Naive B cell (primary cell): ENCODE results near the gene DUSP16. TPM values are rescaled to one million over a fixed set of nuclear protein-coding genes. Genes with fewer than 3 reads are reported as not detected.
"Not testable (repeated sequence)": the region's sequence is repeated elsewhere in the genome, so short reads cannot be mapped to it uniquely, and the experiment has no call there.

Experiments used
- ATAC-seq, 2 donors: fragments of 150-1000 bp; cut with Tn5 transposase; 2 replicates each; pipeline ENCODE4 v1.10.0; 2021; ENCODE audit warnings: low read depth in 2 of 2, mild to moderate bottlenecking in 2 of 2, moderate library complexity in 2 of 2
- DNase-seq: peaks from one replicate; pipeline ENCODE4 v3.0.0; 2022
- H3K27ac Mint-ChIP-seq, 6 donors: one replicate each; pipeline ENCODE4 v1.8.0; 2020 to 2022; ENCODE audit warnings: mild to moderate bottlenecking in 6 of 6, mixed read lengths in 6 of 6, moderate library complexity in 5 of 6, inconsistent platforms in 2 of 6
- H3K27me3 Mint-ChIP-seq, 3 donors: one replicate each; pipeline ENCODE4 v1.8.0; 2021 to 2022; ENCODE audit warnings: mixed read lengths in 3 of 3, mild to moderate bottlenecking in 1 of 3
- H3K36me3 Mint-ChIP-seq, 2 donors: one replicate each; pipeline ENCODE4 v1.8.0; 2020 to 2022; ENCODE audit warnings: mixed read lengths in 2 of 2, inconsistent platforms in 1 of 2, mild to moderate bottlenecking in 1 of 2
- H3K4me1 Mint-ChIP-seq, 3 donors: one replicate each; pipeline ENCODE4 v1.8.0; 2020 to 2022; ENCODE audit warnings: mixed read lengths in 3 of 3, inconsistent platforms in 1 of 3, mild to moderate bottlenecking in 1 of 3, moderate library complexity in 1 of 3
- H3K4me3 Mint-ChIP-seq, 8 donors: one replicate each; pipeline ENCODE4 v1.8.0; 2020 to 2022; ENCODE audit warnings: mild to moderate bottlenecking in 8 of 8, mixed read lengths in 8 of 8, moderate library complexity in 8 of 8, inconsistent platforms in 2 of 8
- H3K9me3 Mint-ChIP-seq, 7 donors: one replicate each; pipeline ENCODE4 v1.8.0; 2020 to 2022; ENCODE audit warnings: mixed read lengths in 7 of 7, mild to moderate bottlenecking in 5 of 7, inconsistent platforms in 2 of 7, moderate library complexity in 1 of 7
- polyA plus RNA-seq, 6 donors: library from polyadenylated mRNA; unstranded; fragments of 300-500 nt; fragmentation: Illumina TruSeq; gene quantifications; one replicate each; pipeline ENCODE4 v1.2.3, GENCODE V29; 2021; ENCODE audit warnings: low read depth in 6 of 6

DUSP16 gene
- polyA plus RNA-seq, 6 donors from 2014 or later = 0.26 to 0.90 (median 0.36) TPM; not detected in 2

DNA sequence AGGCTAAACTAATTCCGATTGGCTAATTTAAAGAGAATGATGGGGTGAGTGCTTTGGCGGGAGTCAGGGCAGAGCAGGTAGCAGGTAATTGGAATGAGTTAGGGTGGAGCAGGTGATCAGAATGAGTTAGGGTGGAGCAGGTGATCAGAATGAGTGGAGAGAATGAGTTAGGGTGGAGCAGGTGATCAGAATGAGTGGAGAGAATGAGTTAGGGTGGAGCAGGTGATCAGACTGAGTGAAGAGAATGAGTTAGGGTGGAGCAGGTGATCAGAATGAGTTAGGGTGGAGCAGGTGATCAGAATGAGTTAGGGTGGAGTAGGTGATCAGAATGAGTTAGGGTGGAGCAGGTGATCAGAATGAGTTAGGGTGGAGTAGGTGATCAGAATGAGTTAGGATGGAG lies 33.3 kb upstream of the DUSP16 start:
- not testable (repeated sequence) for H3K4me1 Mint-ChIP-seq, ATAC-seq

DNA sequence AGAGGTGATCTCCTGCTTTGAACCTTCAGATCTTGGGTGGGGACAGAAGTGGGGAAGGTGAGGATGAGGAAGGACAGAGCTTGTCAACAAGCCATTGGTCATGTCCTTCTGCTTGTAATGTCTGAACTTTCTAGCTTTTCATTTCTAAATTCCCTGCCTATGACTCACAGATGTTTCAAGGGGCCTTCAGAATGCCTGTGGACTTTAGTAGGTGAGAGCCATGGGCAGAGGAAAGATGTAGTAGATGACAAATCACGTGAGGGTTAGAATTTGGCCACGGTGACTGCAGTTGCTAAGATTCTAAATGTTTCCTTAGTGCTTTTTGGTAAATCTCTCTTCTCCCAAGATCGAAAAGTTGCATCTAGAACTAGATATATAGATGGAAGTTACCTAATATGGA lies 30.3 kb upstream of the DUSP16 start:
- H3K9me3 Mint-ChIP-seq = peaks cover 0 to 9% (median 2%) of the 10 kb centered on the region in 7 donors
- peaks cover 0 to 4% (median 0%) of the 10 kb centered on the region in 3 donors for H3K4me1 Mint-ChIP-seq
- DNase-seq (no peak), ATAC-seq (no peak)
- peaks cover 20 to 34% (median 33%) of the 10 kb centered on the region in 3 donors for H3K27me3 Mint-ChIP-seq
- peaks cover 0 to 21% of the 10 kb centered on the region in 2 donors for H3K36me3 Mint-ChIP-seq
- no peak overlapping the region for H3K27ac Mint-ChIP-seq
- H3K4me3 Mint-ChIP-seq = no peak overlapping the region

More for the DNA sequence above, 33.3 kb upstream of the DUSP16 start:
- Mint-ChIP-seq H3K27me3 (peaks cover 5 to 29% (median 18%) of the 10 kb centered on the region in 3 donors), H3K27ac (peak overlapping the region in 1 of 6 donors; percentile 23), H3K36me3 (peaks cover 0 to 13% of the 10 kb centered on the region in 2 donors)
- H3K4me3 Mint-ChIP-seq, H3K9me3 Mint-ChIP-seq, DNase-seq: not testable (repeated sequence)

DNA sequence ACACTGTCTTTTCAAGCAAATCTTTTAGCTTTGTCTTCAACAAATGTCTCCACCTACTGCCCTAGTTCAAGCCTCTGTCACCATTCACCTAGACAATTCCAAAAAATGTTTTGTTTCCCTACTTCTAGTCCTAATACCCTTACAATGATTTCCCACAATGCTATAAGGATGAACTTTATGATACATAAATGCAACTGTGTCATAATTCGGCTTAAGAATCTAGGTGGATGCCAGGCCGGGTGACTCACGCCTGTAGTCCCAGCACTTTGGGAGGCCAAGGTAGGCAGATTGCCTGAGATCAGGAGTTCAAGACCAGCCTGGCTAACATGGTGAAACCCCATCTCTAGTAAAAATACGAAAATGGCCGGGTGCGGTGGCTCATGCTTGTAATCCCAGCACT lies 28.3 kb upstream of the DUSP16 start:
- Mint-ChIP-seq H3K36me3 (peaks cover 0 to 14% of the 10 kb centered on the region in 2 donors), H3K27ac (no peak overlapping the region), H3K9me3 (peaks cover 0 to 9% (median 0%) of the 10 kb centered on the region in 7 donors), H3K27me3 (peaks cover 21 to 34% (median 32%) of the 10 kb centered on the region in 3 donors), H3K4me3 (no peak overlapping the region), H3K4me1 (peaks cover 0 to 4% (median 0%) of the 10 kb centered on the region in 3 donors)
- ATAC-seq (no peak), DNase-seq (no peak)

DNA sequence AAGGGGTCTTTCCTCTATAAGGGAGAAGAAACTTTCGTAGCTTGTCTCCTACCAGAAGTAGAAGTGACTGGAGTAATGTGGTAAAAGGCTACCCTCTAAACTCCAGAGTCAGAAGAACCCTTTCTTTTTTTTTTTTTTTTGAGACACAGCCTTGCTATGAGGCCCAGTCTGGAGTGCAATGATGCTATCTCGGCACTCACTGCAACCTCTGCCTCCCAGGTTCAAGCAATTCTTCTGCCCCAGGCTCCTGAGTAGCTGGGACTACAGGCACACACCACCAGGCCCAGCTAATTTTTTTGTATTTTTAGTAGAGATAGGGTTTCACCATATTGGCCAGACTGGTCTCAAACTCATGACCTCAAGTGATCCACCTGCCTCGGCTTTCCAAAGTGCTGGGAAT lies 25.8 kb upstream of the DUSP16 start:
- not testable (repeated sequence) for H3K4me3 Mint-ChIP-seq, ATAC-seq, DNase-seq, H3K9me3 Mint-ChIP-seq, H3K4me1 Mint-ChIP-seq, H3K36me3 Mint-ChIP-seq
- peaks cover 26 to 38% (median 33%) of the 10 kb centered on the region in 3 donors for H3K27me3 Mint-ChIP-seq
- peak overlapping the region in 1 of 6 donors; percentile 40 for H3K27ac Mint-ChIP-seq

DNA sequence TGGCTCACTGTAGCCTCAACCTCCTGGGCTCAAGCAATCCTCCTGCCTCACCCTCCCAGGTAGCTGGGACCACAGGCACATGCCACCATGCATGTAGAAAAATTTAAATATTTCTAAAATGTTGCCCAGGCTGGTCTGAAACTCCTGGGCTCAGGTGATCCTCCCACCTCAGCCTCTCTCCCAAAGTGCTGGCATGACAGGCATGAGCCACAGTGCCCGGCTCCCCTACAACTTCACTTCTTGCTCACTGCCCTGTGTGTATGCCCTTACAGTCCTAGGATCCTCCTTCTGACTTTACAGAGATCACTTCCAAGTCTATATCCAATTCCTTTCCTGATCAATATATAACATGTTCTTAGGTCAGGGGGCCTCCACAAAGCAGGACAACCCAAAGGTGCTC lies 25.2 kb upstream of the DUSP16 start:
- Mint-ChIP-seq H3K4me3 (no peak overlapping the region), H3K4me1 (peaks cover 0 to 4% (median 0%) of the 10 kb centered on the region in 3 donors), H3K9me3 (peaks cover 0 to 5% (median 0%) of the 10 kb centered on the region in 7 donors), H3K27ac (no peak overlapping the region), H3K27me3 (peaks cover 26 to 38% (median 38%) of the 10 kb centered on the region in 3 donors), H3K36me3 (peaks cover 0 to 8% of the 10 kb centered on the region in 2 donors)
- no peak for ATAC-seq
- DNase-seq = no peak

DNA sequence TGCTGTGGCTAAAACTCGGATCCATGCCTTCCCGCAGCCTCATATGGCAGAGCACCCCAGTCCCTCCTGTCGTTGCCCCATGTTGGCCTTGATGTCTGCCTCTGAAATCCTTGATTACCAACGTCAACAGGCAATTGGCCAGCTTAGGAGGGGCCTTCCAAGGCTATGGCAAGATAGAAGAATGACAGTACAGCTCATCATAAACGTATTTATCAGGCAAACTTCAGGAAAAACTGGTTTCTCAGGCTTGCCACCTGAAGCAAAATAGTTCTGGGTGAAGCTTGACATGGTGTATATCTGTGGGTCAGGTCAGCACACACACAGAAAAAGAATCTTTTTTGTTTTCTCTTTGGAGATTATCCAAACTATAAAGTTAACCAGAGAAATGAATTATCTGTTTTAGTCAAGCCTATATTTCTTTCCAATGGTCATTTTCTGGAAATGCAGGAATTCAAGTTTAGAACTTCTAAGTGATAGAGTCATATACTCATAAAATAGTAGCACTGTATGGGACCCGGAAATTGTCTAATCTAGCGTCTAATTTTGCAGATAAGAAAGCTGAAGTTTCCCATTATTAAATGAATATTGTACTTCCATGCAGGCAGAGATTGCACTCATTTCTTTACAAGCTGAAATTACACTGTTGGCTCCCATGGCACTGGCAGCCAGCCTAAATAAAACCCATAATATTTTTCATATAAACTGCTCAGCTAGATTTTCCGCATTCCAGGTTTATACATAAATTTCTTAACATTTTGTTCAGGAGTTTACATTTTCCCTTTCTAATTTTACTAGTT lies 24.4 kb upstream of the DUSP16 start:
- Mint-ChIP-seq H3K27me3 (peaks cover 24 to 38% (median 36%) of the 10 kb centered on the region in 3 donors), H3K27ac (no peak overlapping the region), H3K9me3 (peaks cover 0 to 5% (median 0%) of the 10 kb centered on the region in 7 donors), H3K4me1 (peaks cover 0 to 4% (median 0%) of the 10 kb centered on the region in 3 donors), H3K36me3 (peaks cover 0 to 8% of the 10 kb centered on the region in 2 donors), H3K4me3 (no peak overlapping the region)
- ATAC-seq (no peak), DNase-seq (no peak)

DNA sequence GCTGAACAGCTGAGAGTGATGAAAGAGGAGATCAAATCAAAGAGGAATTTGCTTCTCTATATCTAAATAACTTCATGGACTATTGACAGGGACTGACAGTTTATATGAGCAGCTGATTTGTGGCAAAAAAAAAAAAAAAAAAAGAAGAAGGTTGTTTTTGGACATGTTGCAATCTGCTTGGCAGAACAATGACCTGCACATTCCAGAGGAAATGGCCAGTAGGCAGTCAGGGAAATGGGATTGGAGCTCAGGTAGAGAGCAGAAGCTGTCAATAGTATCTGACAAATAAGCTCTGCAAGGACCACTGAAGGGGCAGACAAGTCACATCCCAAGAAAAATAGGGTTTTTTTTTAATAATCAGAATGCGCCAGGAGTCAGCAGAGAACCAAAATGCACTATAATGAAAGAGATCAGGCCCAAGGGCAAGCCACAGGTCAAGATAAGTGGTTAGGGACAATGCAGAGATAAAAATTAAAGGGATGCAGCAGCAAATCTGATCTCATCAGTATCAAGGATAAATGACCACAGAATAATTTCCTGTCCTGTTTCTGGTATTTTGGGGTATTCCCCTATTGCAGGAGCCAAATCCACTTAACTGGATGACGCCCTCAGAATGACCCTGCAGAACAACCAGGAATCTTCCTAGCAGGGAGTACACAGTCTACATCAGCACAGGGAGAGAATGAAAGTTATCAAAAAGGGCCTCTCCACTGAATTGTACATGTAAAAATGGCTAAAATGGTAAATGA lies 22.6 kb upstream of the DUSP16 start:
- peaks cover 17 to 34% (median 33%) of the 10 kb centered on the region in 3 donors for H3K27me3 Mint-ChIP-seq
- peaks cover 0 to 8% of the 10 kb centered on the region in 2 donors for H3K36me3 Mint-ChIP-seq

DNA sequence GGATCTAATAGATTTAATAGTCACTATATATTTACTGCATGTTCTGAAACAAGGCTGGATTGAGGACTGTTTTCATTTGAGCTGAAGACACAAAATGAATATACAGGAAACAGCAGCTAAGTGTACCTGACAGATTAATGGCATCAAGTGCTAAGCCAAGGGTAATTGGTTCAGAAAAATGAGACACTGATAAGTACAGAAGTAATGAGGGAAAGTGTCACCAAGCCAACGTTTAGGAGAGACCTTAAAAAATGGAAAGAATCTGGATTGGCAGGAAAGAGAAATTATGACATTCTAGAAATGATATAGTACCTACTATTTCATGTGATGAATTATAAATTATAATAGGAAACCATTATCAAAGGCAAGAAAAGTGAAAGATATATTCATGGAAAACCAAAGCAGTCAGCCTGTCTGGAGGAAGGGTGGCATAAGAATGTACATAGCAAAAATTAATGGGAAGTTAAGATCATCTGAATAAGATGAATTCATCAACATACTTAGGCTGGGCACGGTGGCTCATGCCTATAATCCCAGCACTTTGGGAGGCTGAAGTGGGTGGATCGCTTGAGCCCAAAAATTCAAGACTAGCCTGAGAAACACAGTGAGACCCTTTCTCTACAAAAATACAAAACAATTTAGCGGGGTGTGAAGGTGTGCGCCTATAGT lies 21.0 kb upstream of the DUSP16 start:
- Mint-ChIP-seq H3K36me3 (no peaks in the 10 kb centered on the region), H3K4me1 (no peaks in the 10 kb centered on the region), H3K4me3 (no peak overlapping the region), H3K9me3 (no peaks in the 10 kb centered on the region), H3K27me3 (peaks cover 9 to 17% (median 16%) of the 10 kb centered on the region in 3 donors), H3K27ac (no peak overlapping the region)
- ATAC-seq = no peak
- DNase-seq = no peak

More for the DNA sequence above, 22.6 kb upstream of the DUSP16 start:
- Mint-ChIP-seq H3K4me1 (peaks cover 0 to 4% (median 0%) of the 10 kb centered on the region in 3 donors), H3K27ac (no peak overlapping the region), H3K9me3 (peaks cover 0 to 5% (median 0%) of the 10 kb centered on the region in 7 donors), H3K4me3 (no peak overlapping the region)
- DNase-seq (no peak), ATAC-seq (no peak)

DNA sequence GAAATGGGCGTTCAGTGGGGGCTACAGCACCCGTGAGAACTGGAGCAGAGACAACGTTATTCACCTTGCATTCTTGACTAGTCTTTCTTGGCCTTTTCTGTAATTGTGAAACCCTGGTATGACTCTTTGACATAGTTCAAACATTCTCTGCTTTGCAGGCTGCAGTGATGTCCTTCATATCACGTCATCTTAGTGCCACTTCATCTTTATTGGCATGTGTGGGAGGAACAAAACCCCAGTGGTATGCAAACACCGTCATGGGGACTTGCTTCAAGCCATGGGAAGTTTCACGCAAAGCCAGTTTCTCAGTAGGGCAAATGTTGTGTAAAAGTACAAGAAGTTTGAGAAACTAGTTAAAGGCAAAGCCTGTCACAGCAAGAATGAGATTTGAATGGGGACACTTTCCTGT lies 20.2 kb upstream of the DUSP16 start:
- Mint-ChIP-seq H3K4me3 (no peak overlapping the region), H3K27me3 (peaks cover 6 to 16% (median 13%) of the 10 kb centered on the region in 3 donors), H3K27ac (no peak overlapping the region), H3K4me1 (no peaks in the 10 kb centered on the region), H3K36me3 (no peaks in the 10 kb centered on the region), H3K9me3 (no peaks in the 10 kb centered on the region)
- ATAC-seq = peak; percentile 46 to 61
- no peak for DNase-seq

DNA sequence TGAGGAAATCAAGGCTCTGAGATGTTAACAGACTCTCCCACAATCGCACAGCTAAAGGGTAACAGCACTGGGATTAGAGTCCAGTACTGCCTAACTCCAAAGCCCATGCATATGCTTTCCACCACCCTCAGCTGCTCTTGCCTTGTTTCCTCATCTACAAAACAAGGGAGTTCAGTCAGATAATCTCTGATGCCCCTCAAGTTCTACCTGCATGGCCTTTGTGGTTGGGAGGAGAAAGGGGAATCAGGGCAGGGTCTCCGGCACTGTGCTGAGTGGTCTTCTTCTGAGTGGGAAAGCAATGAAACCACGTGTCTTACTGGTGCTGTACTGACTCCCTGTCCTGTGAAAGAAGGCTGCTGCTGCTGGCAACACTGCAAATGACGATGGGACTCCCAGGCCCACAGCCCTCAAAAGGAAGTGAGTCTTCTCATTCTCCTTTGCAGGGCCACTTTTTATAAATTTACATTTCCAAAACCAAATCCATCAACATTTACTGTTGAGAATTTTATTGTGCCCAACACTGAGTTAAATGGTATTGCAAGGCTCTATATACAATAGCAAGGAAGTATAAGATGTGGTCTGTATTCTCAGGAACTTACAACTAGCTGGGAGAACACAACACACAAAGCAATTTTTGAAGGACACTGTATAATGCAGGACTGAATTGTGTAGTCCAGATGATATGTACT lies 19.7 kb upstream of the DUSP16 start:
- ATAC-seq (no peak), DNase-seq (no peak)
- H3K27me3 Mint-ChIP-seq = peaks cover 5 to 16% (median 10%) of the 10 kb centered on the region in 3 donors
- H3K36me3 Mint-ChIP-seq = no peaks in the 10 kb centered on the region
- no peaks in the 10 kb centered on the region for H3K9me3 Mint-ChIP-seq
- H3K4me1 Mint-ChIP-seq = no peaks in the 10 kb centered on the region
- H3K4me3 Mint-ChIP-seq = no peak overlapping the region
- H3K27ac Mint-ChIP-seq = no peak overlapping the region

DNA sequence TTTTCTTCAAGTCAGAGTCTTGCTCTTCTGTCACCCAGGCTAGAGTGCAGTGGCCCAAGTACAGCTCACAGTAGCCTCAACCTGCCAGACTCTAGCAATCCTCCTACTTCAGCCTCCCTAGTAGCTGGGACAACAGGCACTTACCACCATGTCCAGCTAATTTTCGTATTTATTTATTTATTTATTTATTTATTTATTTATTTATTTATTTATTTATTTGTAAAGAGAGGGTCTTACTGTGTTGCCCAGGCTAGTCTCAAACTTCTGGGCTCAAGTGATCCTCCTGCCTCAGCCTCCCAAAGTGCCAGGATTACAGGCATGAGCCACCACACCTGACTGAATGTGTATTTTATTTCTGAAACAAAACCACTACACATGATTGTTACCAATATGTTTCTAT lies 18.1 kb upstream of the DUSP16 start:
- not testable (repeated sequence) for H3K4me1 Mint-ChIP-seq, H3K27me3 Mint-ChIP-seq, ATAC-seq, H3K9me3 Mint-ChIP-seq, H3K27ac Mint-ChIP-seq, H3K36me3 Mint-ChIP-seq, DNase-seq, H3K4me3 Mint-ChIP-seq

DNA sequence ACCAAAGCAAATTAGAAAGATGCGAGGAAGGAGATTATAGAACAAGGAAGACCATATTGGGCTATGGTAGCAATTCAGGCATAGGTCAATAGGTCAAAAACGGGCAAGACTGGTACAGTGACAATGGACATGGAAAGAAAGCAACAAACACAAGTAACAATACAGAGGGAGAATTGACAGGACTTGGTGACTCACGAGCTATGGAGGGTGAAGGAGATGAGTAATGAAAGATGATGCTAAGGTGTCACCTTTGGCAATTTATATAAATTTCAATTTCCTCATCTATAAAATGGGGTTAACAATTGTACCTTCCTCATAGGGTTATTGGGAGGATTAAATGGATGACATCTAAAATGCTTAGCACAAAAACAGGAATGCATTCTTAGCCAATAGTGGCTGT lies 15.1 kb upstream of the DUSP16 start:
- ATAC-seq (no peak), DNase-seq (no peak)
- Mint-ChIP-seq H3K27me3 (peaks cover 0 to 3% (median 0%) of the 10 kb centered on the region in 3 donors), H3K4me3 (no peak overlapping the region), H3K4me1 (no peaks in the 10 kb centered on the region), H3K27ac (no peak overlapping the region), H3K9me3 (no peaks in the 10 kb centered on the region), H3K36me3 (no peaks in the 10 kb centered on the region)

DNA sequence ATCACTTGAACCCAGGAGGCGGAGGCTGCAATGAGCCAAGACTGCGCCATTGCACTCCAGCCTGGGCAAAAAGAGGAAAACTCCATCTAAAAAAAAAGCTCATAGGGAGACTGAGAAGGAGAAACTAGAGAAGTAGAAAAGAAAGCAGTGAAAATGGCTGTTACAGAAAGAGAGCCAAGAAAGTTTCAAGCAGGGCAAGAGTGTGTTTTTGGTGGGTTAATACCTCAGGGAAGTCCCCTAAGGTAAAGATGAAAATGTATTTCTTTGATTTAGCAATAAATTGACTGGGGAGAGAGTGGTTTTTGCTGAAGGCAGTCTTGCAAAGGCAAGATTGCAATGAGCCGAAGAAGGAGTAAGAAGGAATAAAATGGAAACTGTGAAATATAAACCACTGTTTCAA lies 10.0 kb upstream of the DUSP16 start:
- ATAC-seq (no peak), DNase-seq (no peak)
- peaks cover 6 to 9% (median 8%) of the 10 kb centered on the region in 3 donors for H3K27me3 Mint-ChIP-seq
- no peaks in the 10 kb centered on the region for H3K9me3 Mint-ChIP-seq
- no peak overlapping the region for H3K4me3 Mint-ChIP-seq
- H3K27ac Mint-ChIP-seq = no peak overlapping the region
- H3K36me3 Mint-ChIP-seq = no peaks in the 10 kb centered on the region
- H3K4me1 Mint-ChIP-seq = no peaks in the 10 kb centered on the region
